ENCODE measurements around the gene ANKRD12.
"Not testable (repeated sequence)": the region's sequence is repeated elsewhere in the genome, so short reads cannot be mapped to it uniquely, and the experiment has no call there.

ANKRD12 gene

GRCh38 chr18:9091066-9091476 is 45.5 kb upstream of the ANKRD12 start:
- H3K79me2 ChIP-seq (ENCODE audit: low read length), result no peaks in the 10 kb centered on the region
- no peak overlapping the region; the same call in 1 of the 2 replicates for H2AFZ ChIP-seq (ENCODE audit: low read depth, low read length)
- peaks cover 20% of the 10 kb centered on the region for H3K4me1 ChIP-seq (ENCODE audit: low read length)
- no peak overlapping the region for H3K9ac ChIP-seq (ENCODE audit: low read length)
- H3K27ac ChIP-seq (ENCODE audit: low read length), result no peak overlapping the region
- H4K20me1 ChIP-seq (ENCODE audit: insufficient read depth, low read length), result no peaks in the 10 kb centered on the region
- no peaks in the 10 kb centered on the region for H3K27me3 ChIP-seq (ENCODE audit: low read depth, low read length)
- peaks cover 1% of the 10 kb centered on the region; the same call in 1 of the 2 replicates for H3K9me3 ChIP-seq (ENCODE audit: insufficient read depth, low read length)
- H3K4me2 ChIP-seq (ENCODE audit: low read length), result no peak overlapping the region
- H3K36me3 ChIP-seq (replicated peaks; ENCODE audit: low read depth, low read length), result no peaks in the 10 kb centered on the region
- TF ChIP-seq CTCF (IDR thresholded peaks at IDR 0.05; ENCODE audit: low read depth, low read length), result no peak
- no peak overlapping the region for H3K4me3 ChIP-seq (ENCODE audit: low read length)

GRCh38 chr18:9092665-9093064 is 43.9 kb upstream of the ANKRD12 start:
- Histone ChIP-seq H3K79me2 (ENCODE audit: low read length) (no peaks in the 10 kb centered on the region), H3K9ac (ENCODE audit: low read length) (no peak overlapping the region), H2AFZ (ENCODE audit: low read depth, low read length) (no peak overlapping the region), H3K27ac (ENCODE audit: low read length) (no peak overlapping the region), H3K36me3 (replicated peaks; ENCODE audit: low read depth, low read length) (no peaks in the 10 kb centered on the region), H3K4me3 (ENCODE audit: low read length) (no peak overlapping the region), H3K27me3 (ENCODE audit: low read depth, low read length) (no peaks in the 10 kb centered on the region), H4K20me1 (ENCODE audit: insufficient read depth, low read length) (no peaks in the 10 kb centered on the region), H3K9me3 (ENCODE audit: insufficient read depth, low read length) (no peaks in the 10 kb centered on the region), H3K4me1 (ENCODE audit: low read length) (peaks cover 24% of the 10 kb centered on the region), H3K4me2 (ENCODE audit: low read length) (no peak overlapping the region)
- TF ChIP-seq CTCF (IDR thresholded peaks at IDR 0.05; ENCODE audit: low read depth, low read length) (no peak), EZH2phosphoT487 (IDR thresholded peaks at IDR 0.05; ENCODE audit: low read depth) (no peak)

GRCh38 chr18:9093109-9093508 is 43.5 kb upstream of the ANKRD12 start:
- peaks cover 24% of the 10 kb centered on the region for H3K4me1 ChIP-seq (ENCODE audit: low read length)

GRCh38 chr18:9094307-9095226 is 42.0 kb upstream of the ANKRD12 start:
- Histone ChIP-seq H3K4me2 (ENCODE audit: low read length) (peak overlapping the region; percentile 89), H3K27ac (ENCODE audit: low read length) (peak overlapping the region; percentile 76), H3K4me1 (ENCODE audit: low read length) (peaks cover 24% of the 10 kb centered on the region), H3K36me3 (replicated peaks; ENCODE audit: low read depth, low read length) (no peaks in the 10 kb centered on the region), H4K20me1 (ENCODE audit: insufficient read depth, low read length) (no peaks in the 10 kb centered on the region), H3K9ac (ENCODE audit: low read length) (peak overlapping the region; percentile 60), H3K79me2 (ENCODE audit: low read length) (no peaks in the 10 kb centered on the region), H2AFZ (ENCODE audit: low read depth, low read length) (peak overlapping the region; percentile 73), H3K27me3 (ENCODE audit: low read depth, low read length) (no peaks in the 10 kb centered on the region), H3K9me3 (ENCODE audit: insufficient read depth, low read length) (no peaks in the 10 kb centered on the region), H3K4me3 (ENCODE audit: low read length) (peak overlapping the region; percentile 64)
- TF ChIP-seq CTCF (IDR thresholded peaks at IDR 0.05; ENCODE audit: low read depth, low read length), result no peak
- no peak for TF ChIP-seq EZH2phosphoT487 (IDR thresholded peaks at IDR 0.05; ENCODE audit: low read depth)

More at GRCh38 chr18:9093109-9093508, 43.5 kb upstream of the ANKRD12 start:
- not testable (repeated sequence) for H4K20me1 ChIP-seq (ENCODE audit: insufficient read depth, low read length); H3K27ac ChIP-seq (ENCODE audit: low read length); H3K9ac ChIP-seq (ENCODE audit: low read length); H3K36me3 ChIP-seq (replicated peaks; ENCODE audit: low read depth, low read length); H3K79me2 ChIP-seq (ENCODE audit: low read length); H3K9me3 ChIP-seq (ENCODE audit: insufficient read depth, low read length); H3K27me3 ChIP-seq (ENCODE audit: low read depth, low read length); H3K4me3 ChIP-seq (ENCODE audit: low read length); H3K4me2 ChIP-seq (ENCODE audit: low read length); H2AFZ ChIP-seq (ENCODE audit: low read depth, low read length)
